Mammary epithelial cell (primary cell): Measurements from ENCODE around the gene INTS2.

Source experiments
- EZH2 ChIP-seq: IDR thresholded peaks from 2 replicates; pipeline ENCODE4 v1.6.1; 2012; ENCODE audit warnings: low read length, inconsistent platforms, borderline replicate concordance
- TF ChIP-seq, protein P1 (sequence below), 2 donors: IDR thresholded peaks in 1 of 2; conservative IDR thresholded peaks in 1 of 2; 2 replicates each; pipeline ENCODE4 v1.5.1; 2011 to 2012; ENCODE audit warnings: inconsistent platforms in 2 of 2, low read length in 2 of 2, mild to moderate bottlenecking in 2 of 2, control low read depth in 1 of 2, low read depth in 1 of 2; ENCODE audit not compliant: insufficient read depth in 1 of 2; ENCODE audit errors: extremely low read depth in 1 of 2

- no peak for TF ChIP-seq EZH2
- TF ChIP-seq, protein P1, sequence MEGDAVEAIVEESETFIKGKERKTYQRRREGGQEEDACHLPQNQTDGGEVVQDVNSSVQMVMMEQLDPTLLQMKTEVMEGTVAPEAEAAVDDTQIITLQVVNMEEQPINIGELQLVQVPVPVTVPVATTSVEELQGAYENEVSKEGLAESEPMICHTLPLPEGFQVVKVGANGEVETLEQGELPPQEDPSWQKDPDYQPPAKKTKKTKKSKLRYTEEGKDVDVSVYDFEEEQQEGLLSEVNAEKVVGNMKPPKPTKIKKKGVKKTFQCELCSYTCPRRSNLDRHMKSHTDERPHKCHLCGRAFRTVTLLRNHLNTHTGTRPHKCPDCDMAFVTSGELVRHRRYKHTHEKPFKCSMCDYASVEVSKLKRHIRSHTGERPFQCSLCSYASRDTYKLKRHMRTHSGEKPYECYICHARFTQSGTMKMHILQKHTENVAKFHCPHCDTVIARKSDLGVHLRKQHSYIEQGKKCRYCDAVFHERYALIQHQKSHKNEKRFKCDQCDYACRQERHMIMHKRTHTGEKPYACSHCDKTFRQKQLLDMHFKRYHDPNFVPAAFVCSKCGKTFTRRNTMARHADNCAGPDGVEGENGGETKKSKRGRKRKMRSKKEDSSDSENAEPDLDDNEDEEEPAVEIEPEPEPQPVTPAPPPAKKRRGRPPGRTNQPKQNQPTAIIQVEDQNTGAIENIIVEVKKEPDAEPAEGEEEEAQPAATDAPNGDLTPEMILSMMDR (conservative IDR thresholded peaks at IDR 0.05 in 1 of 2, IDR thresholded peaks at IDR 0.05 in 1 of 2; ENCODE audit: extremely low read depth in 1 of 2, insufficient read depth in 1 of 2, low read depth in 1 of 2, low read length in 2 of 2) = no peak
These were observed 52.0 kb downstream of the INTS2 start for GRCh38 chr17:61875804-61876203.
